ENCODE data around the gene ZNF367.

The ZNF367 gene

GRCh38 chr9:96382839-96383164, 35.4 kb downstream of the ZNF367 start:
- no peak overlapping the region for H3K9ac ChIP-seq (ENCODE audit: low read length)

GRCh38 chr9:96382175-96382574, 36.0 kb downstream of the ZNF367 start:
- no peak overlapping the region for H3K4me3 ChIP-seq (ENCODE audit: low read length)
- TF ChIP-seq CTCF (IDR thresholded peaks at IDR 0.05; ENCODE audit: low read depth, low read length) (no peak), EZH2phosphoT487 (IDR thresholded peaks at IDR 0.05; ENCODE audit: low read depth) (no peak)
- no peak overlapping the region for H3K9ac ChIP-seq (ENCODE audit: low read length)
- no peaks in the 10 kb centered on the region for H3K79me2 ChIP-seq (ENCODE audit: low read length)
- H3K27ac ChIP-seq (ENCODE audit: low read length), result no peak overlapping the region
- no peaks in the 10 kb centered on the region for H3K27me3 ChIP-seq (ENCODE audit: low read depth, low read length)
- H3K4me2 ChIP-seq (ENCODE audit: low read length), result no peak overlapping the region
- no peaks in the 10 kb centered on the region for H3K4me1 ChIP-seq (ENCODE audit: low read length)
- no peaks in the 10 kb centered on the region for H4K20me1 ChIP-seq (ENCODE audit: insufficient read depth, low read length)
- H2AFZ ChIP-seq (ENCODE audit: low read depth, low read length), result no peak overlapping the region
- peaks cover 32% of the 10 kb centered on the region for H3K36me3 ChIP-seq (replicated peaks; ENCODE audit: low read depth, low read length)
- H3K9me3 ChIP-seq (ENCODE audit: insufficient read depth, low read length), result no peaks in the 10 kb centered on the region

More at GRCh38 chr9:96382839-96383164, 35.4 kb downstream of the ZNF367 start:
- H3K27ac ChIP-seq (ENCODE audit: low read length), result no peak overlapping the region
- H4K20me1 ChIP-seq (ENCODE audit: insufficient read depth, low read length), result no peaks in the 10 kb centered on the region
- no peaks in the 10 kb centered on the region for H3K79me2 ChIP-seq (ENCODE audit: low read length)
- H3K27me3 ChIP-seq (ENCODE audit: low read depth, low read length), result no peaks in the 10 kb centered on the region
- peaks cover 37% of the 10 kb centered on the region for H3K36me3 ChIP-seq (replicated peaks; ENCODE audit: low read depth, low read length)
- no peak overlapping the region for H3K4me3 ChIP-seq (ENCODE audit: low read length)
- TF ChIP-seq EZH2phosphoT487 (IDR thresholded peaks at IDR 0.05; ENCODE audit: low read depth), result no peak
- TF ChIP-seq CTCF (IDR thresholded peaks at IDR 0.05; ENCODE audit: low read depth, low read length), result no peak
- H3K9me3 ChIP-seq (ENCODE audit: insufficient read depth, low read length), result no peaks in the 10 kb centered on the region
- no peak overlapping the region for H2AFZ ChIP-seq (ENCODE audit: low read depth, low read length)
- H3K4me1 ChIP-seq (ENCODE audit: low read length), result no peaks in the 10 kb centered on the region
- H3K4me2 ChIP-seq (ENCODE audit: low read length), result no peak overlapping the region

GRCh38 chr9:96381696-96382095, 36.5 kb downstream of the ZNF367 start:
- no peak overlapping the region for H3K4me3 ChIP-seq (ENCODE audit: low read length)
- TF ChIP-seq CTCF (IDR thresholded peaks at IDR 0.05; ENCODE audit: low read depth, low read length) (no peak), EZH2phosphoT487 (IDR thresholded peaks at IDR 0.05; ENCODE audit: low read depth) (no peak)
- H3K9me3 ChIP-seq (ENCODE audit: insufficient read depth, low read length), result no peaks in the 10 kb centered on the region
- H3K27ac ChIP-seq (ENCODE audit: low read length), result no peak overlapping the region
- H3K4me1 ChIP-seq (ENCODE audit: low read length), result no peaks in the 10 kb centered on the region
- no peaks in the 10 kb centered on the region for H3K79me2 ChIP-seq (ENCODE audit: low read length)
- H4K20me1 ChIP-seq (ENCODE audit: insufficient read depth, low read length), result no peaks in the 10 kb centered on the region
- H3K36me3 ChIP-seq (replicated peaks; ENCODE audit: low read depth, low read length), result peaks cover 27% of the 10 kb centered on the region
- H3K9ac ChIP-seq (ENCODE audit: low read length), result no peak overlapping the region
- no peak overlapping the region for H2AFZ ChIP-seq (ENCODE audit: low read depth, low read length)
- H3K27me3 ChIP-seq (ENCODE audit: low read depth, low read length), result no peaks in the 10 kb centered on the region
- H3K4me2 ChIP-seq (ENCODE audit: low read length), result no peak overlapping the region

- TF ChIP-seq CTCF (IDR thresholded peaks at IDR 0.05; ENCODE audit: low read depth, low read length) (no peak), EZH2phosphoT487 (IDR thresholded peaks at IDR 0.05; ENCODE audit: low read depth) (no peak)
- no peak overlapping the region for H3K4me2 ChIP-seq (ENCODE audit: low read length)
- H4K20me1 ChIP-seq (ENCODE audit: insufficient read depth, low read length), result no peaks in the 10 kb centered on the region
- H3K79me2 ChIP-seq (ENCODE audit: low read length), result no peaks in the 10 kb centered on the region
- H2AFZ ChIP-seq (ENCODE audit: low read depth, low read length), result no peak overlapping the region
- no peaks in the 10 kb centered on the region for H3K9me3 ChIP-seq (ENCODE audit: insufficient read depth, low read length)
- H3K4me3 ChIP-seq (ENCODE audit: low read length), result no peak overlapping the region
- peaks cover 21% of the 10 kb centered on the region for H3K36me3 ChIP-seq (replicated peaks; ENCODE audit: low read depth, low read length)
- no peaks in the 10 kb centered on the region for H3K27me3 ChIP-seq (ENCODE audit: low read depth, low read length)
- no peak overlapping the region for H3K9ac ChIP-seq (ENCODE audit: low read length)
- H3K4me1 ChIP-seq (ENCODE audit: low read length), result no peaks in the 10 kb centered on the region
- no peak overlapping the region for H3K27ac ChIP-seq (ENCODE audit: low read length)
Measured at GRCh38 chr9:96381125-96381524, 37.0 kb downstream of the ZNF367 start.
